GM23338 (cell line): ENCODE results near the gene HDAC10.

ENCODE experiments used
- CREB1 ChIP-seq: fragments of 250-450 bp; sonication (Bioruptor Pico); IDR thresholded peaks from 2 replicates; pipeline ENCODE4 v1.5.0; 2020; ENCODE audit warnings: low read depth, mild to moderate bottlenecking, moderate library complexity
- EZH2 ChIP-seq: fragments of 200-600 bp; sonication (generic); IDR thresholded peaks from one replicate; pipeline ENCODE4 v1.8.0; 2017; ENCODE audit warnings: antibody characterized with exemption, mild to moderate bottlenecking, low read depth; ENCODE audit not compliant: unreplicated experiment
- EZH2phosphoT487 ChIP-seq: fragments of 200-600 bp; sonication (generic); IDR thresholded peaks from one replicate; pipeline ENCODE4 v1.8.1; 2018; ENCODE audit warnings: antibody characterized with exemption; ENCODE audit not compliant: unreplicated experiment
- POLR2AphosphoS5 ChIP-seq: IDR thresholded peaks from 2 replicates; pipeline ENCODE4 v1.6.1; 2016; ENCODE audit warnings: antibody characterized with exemption, low read depth
- TF ChIP-seq, protein P1 (sequence below), 2 experiments: fragments of 200-600 bp in 1 of 2; sonication (generic) in 1 of 2; conservative IDR thresholded peaks; 2 replicates each; pipeline versions ENCODE4 v1.5.1 to v1.6.1; 2016 to 2017; ENCODE audit warnings: antibody characterized with exemption in 2 of 2, low read depth in 2 of 2, mild to moderate bottlenecking in 2 of 2, moderate library complexity in 1 of 2
- TF ChIP-seq, protein P2 (sequence below): IDR thresholded peaks from one replicate; pipeline ENCODE4 v1.6.1; 2018; ENCODE audit warnings: antibody characterized with exemption; ENCODE audit not compliant: unreplicated experiment
- TF ChIP-seq, protein P3 (sequence below): fragments of 250-450 bp; sonication (Bioruptor Pico); IDR thresholded peaks from 2 replicates; pipeline ENCODE4 v1.5.0; 2020; ENCODE audit warnings: mild to moderate bottlenecking, moderate library complexity

DNA sequence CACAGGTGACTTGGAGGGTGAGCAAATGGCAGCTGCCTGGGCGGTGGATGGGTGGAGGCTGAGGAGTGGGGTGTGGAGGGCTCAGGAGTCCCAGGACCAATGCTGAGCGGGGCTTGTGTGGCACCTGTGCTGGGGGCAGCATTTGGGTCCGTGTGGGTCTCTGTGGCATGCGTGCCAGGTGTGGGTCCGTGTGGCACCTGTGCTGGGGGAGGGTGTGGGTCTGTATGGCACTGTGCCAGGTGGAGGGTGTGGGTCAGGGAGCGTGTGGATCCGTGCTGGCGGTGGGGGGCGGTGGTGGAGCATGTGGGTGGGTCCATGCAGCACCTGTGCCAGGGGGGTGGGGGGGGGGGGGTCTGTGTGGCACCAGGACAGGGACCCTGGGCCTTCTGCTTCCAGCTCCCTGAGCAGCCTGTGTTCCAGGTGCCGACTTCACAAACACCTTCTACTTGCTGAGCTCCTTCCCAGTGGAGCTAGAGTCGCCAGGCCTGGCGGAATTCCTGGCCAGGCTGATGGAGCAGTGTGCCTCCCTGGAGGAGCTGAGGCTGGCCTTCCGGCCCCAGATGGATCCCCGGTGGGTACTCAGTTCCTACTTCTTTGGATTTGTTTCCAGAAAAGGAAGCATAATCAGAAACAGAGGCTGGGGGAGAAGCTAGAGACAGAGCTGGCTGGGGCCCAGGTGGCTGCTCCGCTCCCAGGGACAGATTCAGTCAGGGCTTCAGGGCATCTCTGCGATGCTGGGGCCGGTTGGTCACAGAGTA is 35.6 kb downstream of the HDAC10 start:
- TF ChIP-seq, protein P1, sequence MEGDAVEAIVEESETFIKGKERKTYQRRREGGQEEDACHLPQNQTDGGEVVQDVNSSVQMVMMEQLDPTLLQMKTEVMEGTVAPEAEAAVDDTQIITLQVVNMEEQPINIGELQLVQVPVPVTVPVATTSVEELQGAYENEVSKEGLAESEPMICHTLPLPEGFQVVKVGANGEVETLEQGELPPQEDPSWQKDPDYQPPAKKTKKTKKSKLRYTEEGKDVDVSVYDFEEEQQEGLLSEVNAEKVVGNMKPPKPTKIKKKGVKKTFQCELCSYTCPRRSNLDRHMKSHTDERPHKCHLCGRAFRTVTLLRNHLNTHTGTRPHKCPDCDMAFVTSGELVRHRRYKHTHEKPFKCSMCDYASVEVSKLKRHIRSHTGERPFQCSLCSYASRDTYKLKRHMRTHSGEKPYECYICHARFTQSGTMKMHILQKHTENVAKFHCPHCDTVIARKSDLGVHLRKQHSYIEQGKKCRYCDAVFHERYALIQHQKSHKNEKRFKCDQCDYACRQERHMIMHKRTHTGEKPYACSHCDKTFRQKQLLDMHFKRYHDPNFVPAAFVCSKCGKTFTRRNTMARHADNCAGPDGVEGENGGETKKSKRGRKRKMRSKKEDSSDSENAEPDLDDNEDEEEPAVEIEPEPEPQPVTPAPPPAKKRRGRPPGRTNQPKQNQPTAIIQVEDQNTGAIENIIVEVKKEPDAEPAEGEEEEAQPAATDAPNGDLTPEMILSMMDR (conservative IDR thresholded peaks at IDR 0.05; ENCODE audit: low read depth in 2 of 2): no peak
- TF ChIP-seq EZH2: no peak
- no peak for TF ChIP-seq POLR2AphosphoS5
- TF ChIP-seq CREB1: no peak
- no peak for TF ChIP-seq EZH2phosphoT487
- TF ChIP-seq, protein P2, sequence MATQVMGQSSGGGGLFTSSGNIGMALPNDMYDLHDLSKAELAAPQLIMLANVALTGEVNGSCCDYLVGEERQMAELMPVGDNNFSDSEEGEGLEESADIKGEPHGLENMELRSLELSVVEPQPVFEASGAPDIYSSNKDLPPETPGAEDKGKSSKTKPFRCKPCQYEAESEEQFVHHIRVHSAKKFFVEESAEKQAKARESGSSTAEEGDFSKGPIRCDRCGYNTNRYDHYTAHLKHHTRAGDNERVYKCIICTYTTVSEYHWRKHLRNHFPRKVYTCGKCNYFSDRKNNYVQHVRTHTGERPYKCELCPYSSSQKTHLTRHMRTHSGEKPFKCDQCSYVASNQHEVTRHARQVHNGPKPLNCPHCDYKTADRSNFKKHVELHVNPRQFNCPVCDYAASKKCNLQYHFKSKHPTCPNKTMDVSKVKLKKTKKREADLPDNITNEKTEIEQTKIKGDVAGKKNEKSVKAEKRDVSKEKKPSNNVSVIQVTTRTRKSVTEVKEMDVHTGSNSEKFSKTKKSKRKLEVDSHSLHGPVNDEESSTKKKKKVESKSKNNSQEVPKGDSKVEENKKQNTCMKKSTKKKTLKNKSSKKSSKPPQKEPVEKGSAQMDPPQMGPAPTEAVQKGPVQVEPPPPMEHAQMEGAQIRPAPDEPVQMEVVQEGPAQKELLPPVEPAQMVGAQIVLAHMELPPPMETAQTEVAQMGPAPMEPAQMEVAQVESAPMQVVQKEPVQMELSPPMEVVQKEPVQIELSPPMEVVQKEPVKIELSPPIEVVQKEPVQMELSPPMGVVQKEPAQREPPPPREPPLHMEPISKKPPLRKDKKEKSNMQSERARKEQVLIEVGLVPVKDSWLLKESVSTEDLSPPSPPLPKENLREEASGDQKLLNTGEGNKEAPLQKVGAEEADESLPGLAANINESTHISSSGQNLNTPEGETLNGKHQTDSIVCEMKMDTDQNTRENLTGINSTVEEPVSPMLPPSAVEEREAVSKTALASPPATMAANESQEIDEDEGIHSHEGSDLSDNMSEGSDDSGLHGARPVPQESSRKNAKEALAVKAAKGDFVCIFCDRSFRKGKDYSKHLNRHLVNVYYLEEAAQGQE: no peak
- TF ChIP-seq, protein P3, sequence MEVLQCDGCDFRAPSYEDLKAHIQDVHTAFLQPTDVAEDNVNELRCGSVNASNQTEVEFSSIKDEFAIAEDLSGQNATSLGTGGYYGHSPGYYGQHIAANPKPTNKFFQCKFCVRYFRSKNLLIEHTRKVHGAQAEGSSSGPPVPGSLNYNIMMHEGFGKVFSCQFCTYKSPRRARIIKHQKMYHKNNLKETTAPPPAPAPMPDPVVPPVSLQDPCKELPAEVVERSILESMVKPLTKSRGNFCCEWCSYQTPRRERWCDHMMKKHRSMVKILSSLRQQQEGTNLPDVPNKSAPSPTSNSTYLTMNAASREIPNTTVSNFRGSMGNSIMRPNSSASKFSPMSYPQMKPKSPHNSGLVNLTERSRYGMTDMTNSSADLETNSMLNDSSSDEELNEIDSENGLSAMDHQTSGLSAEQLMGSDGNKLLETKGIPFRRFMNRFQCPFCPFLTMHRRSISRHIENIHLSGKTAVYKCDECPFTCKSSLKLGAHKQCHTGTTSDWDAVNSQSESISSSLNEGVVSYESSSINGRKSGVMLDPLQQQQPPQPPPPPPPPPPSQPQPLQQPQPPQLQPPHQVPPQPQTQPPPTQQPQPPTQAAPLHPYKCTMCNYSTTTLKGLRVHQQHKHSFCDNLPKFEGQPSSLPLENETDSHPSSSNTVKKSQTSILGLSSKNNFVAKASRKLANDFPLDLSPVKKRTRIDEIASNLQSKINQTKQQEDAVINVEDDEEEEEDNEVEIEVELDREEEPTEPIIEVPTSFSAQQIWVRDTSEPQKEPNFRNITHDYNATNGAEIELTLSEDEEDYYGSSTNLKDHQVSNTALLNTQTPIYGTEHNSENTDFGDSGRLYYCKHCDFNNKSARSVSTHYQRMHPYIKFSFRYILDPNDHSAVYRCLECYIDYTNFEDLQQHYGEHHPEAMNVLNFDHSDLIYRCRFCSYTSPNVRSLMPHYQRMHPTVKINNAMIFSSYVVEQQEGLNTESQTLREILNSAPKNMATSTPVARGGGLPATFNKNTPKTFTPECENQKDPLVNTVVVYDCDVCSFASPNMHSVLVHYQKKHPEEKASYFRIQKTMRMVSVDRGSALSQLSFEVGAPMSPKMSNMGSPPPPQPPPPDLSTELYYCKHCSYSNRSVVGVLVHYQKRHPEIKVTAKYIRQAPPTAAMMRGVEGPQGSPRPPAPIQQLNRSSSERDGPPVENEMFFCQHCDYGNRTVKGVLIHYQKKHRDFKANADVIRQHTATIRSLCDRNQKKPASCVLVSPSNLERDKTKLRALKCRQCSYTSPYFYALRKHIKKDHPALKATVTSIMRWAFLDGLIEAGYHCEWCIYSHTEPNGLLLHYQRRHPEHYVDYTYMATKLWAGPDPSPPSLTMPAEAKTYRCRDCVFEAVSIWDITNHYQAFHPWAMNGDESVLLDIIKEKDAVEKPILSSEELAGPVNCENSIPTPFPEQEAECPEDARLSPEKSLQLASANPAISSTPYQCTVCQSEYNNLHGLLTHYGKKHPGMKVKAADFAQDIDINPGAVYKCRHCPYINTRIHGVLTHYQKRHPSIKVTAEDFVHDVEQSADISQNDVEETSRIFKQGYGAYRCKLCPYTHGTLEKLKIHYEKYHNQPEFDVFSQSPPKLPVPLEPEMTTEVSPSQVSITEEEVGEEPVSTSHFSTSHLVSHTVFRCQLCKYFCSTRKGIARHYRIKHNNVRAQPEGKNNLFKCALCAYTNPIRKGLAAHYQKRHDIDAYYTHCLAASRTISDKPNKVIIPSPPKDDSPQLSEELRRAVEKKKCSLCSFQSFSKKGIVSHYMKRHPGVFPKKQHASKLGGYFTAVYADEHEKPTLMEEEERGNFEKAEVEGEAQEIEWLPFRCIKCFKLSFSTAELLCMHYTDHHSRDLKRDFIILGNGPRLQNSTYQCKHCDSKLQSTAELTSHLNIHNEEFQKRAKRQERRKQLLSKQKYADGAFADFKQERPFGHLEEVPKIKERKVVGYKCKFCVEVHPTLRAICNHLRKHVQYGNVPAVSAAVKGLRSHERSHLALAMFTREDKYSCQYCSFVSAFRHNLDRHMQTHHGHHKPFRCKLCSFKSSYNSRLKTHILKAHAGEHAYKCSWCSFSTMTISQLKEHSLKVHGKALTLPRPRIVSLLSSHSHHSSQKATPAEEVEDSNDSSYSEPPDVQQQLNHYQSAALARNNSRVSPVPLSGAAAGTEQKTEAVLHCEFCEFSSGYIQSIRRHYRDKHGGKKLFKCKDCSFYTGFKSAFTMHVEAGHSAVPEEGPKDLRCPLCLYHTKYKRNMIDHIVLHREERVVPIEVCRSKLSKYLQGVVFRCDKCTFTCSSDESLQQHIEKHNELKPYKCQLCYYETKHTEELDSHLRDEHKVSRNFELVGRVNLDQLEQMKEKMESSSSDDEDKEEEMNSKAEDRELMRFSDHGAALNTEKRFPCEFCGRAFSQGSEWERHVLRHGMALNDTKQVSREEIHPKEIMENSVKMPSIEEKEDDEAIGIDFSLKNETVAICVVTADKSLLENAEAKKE (CRISPR knock-in tag): no peak
